ENCODE measurements around the gene PTPN14.

DNA sequence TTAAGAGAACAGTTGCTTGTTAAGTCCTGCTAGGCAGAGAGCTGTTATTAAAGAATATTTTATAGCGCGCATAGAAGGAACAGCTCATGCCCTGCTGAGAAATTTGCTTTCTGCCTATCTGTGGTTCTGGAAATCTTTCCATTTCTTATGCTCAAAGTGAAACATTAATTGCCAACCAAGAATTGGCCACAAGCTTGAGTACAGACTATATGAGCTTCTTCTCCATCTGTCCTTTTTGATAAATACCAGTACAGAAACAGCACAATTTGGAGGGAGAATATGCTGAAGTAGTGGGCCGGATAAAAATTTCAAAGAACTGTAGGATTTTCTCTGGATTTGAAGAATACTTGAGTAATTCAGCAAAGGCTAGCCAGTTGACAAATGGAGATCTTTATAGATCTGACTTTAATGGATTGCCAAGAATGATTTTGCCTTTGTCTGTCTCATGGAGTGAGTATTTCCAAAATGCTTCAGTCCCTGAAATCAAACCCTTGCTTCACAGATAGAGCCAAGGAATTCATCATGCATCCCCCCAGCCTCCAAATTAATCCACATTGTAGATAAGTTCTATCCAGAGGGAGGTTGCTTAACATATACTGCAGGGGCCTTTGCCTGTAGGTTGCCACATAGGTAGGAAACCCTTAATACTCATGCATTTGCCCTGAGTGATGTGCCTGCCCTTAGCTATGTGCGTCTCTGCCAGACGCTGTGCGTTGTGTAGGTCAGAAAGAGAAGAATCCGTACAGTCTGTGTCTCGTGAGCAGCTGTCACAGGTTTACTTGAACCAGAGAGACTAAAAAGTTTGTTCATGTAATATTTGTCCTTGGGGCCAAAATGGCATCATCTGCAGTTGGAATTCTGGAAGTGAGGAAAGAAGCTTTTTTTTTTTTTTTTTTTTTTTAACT, 226.3 kb downstream of the PTPN14 start:
- TF ChIP-seq JUND (IDR thresholded peaks at IDR 0.05; ENCODE audit: low read length) = no peak
- TF ChIP-seq RXRA (IDR thresholded peaks at IDR 0.05; ENCODE audit: insufficient read depth, low read depth, low read length) = no peak
- TF ChIP-seq, protein P1, sequence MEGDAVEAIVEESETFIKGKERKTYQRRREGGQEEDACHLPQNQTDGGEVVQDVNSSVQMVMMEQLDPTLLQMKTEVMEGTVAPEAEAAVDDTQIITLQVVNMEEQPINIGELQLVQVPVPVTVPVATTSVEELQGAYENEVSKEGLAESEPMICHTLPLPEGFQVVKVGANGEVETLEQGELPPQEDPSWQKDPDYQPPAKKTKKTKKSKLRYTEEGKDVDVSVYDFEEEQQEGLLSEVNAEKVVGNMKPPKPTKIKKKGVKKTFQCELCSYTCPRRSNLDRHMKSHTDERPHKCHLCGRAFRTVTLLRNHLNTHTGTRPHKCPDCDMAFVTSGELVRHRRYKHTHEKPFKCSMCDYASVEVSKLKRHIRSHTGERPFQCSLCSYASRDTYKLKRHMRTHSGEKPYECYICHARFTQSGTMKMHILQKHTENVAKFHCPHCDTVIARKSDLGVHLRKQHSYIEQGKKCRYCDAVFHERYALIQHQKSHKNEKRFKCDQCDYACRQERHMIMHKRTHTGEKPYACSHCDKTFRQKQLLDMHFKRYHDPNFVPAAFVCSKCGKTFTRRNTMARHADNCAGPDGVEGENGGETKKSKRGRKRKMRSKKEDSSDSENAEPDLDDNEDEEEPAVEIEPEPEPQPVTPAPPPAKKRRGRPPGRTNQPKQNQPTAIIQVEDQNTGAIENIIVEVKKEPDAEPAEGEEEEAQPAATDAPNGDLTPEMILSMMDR (IDR thresholded peaks at IDR 0.05; ENCODE audit: control extremely low read depth in 1 of 3, insufficient read depth in 1 of 3, low read depth in 1 of 3, low read length in 3 of 3) = no peak
